ENCODE results near the gene CSNK2B. TPM values are rescaled to one million over a fixed set of nuclear protein-coding genes. Genes with fewer than 3 reads are reported as not detected.

CSNK2B gene
- total and polyA plus RNA-seq, 3 donors from 2014 or later, result 397 to 523 (median 421) TPM

- no peaks in the 10 kb centered on the region for H3K27me3 ChIP-seq
- H3K9me3 ChIP-seq, result no peaks in the 10 kb centered on the region
- intact Hi-C loops (cut with DNase I; ENCODE audit: low total_unique reads), result loop anchor here (5.0 kb wide), 1 partner anchor 152 kb away; no protein-coding TSS in a partner anchor
- peak within 1 kb of the TSS in 1 of 2 donors; percentile 61 for H3K27ac ChIP-seq
- H3K36me3 ChIP-seq (ENCODE audit: low read depth, missing control alignments), result no peaks in the 10 kb centered on the region
- peak; percentile 90 for DNase-seq
- peaks cover 12% of the 10 kb centered on the region for H3K4me1 ChIP-seq
- TF ChIP-seq POLR2A (IDR thresholded peaks at IDR 0.05) (no peak), CTCF (IDR thresholded peaks at IDR 0.05) (peak; percentile 47 to 59 (median 58))
- H3K4me3 ChIP-seq, result peak within 1 kb of the TSS; percentile 47 to 62
- WGBS, 2 donors, result 10 to 11% methylated on average over 17 of the region's 17 CpGs
Measured at GRCh38 chr6:31680226-31681134, 14.6 kb downstream of the CSNK2B start, which contains the start of gene LY6G5C. LY6G5C (minus strand) TSS chr6:31681067; CDS start chr6:31680373, 694 bp downstream.

- H3K27me3 ChIP-seq, result no peaks in the 10 kb centered on the region
- peak overlapping the region in 1 of 2 donors; percentile 61 for H3K27ac ChIP-seq
- H3K9me3 ChIP-seq, result no peaks in the 10 kb centered on the region
- intact Hi-C loops (cut with DNase I; ENCODE audit: low total_unique reads), result loop anchor here (5.0 kb wide), 1 partner anchor 151 kb away; no protein-coding TSS in a partner anchor
- TF ChIP-seq POLR2A (IDR thresholded peaks at IDR 0.05), result no peak
- no peak for TF ChIP-seq CTCF (IDR thresholded peaks at IDR 0.05)
- 0 to 1% methylated on average over 14 to 40 of the region's 40 CpGs for WGBS, 2 donors
- DNase-seq, result peak; percentile 43
- H3K4me3 ChIP-seq, result peak overlapping the region; percentile 47 to 62
- peaks cover 12% of the 10 kb centered on the region for H3K4me1 ChIP-seq
- H3K36me3 ChIP-seq (ENCODE audit: low read depth, missing control alignments), result no peaks in the 10 kb centered on the region
Measured at GRCh38 chr6:31681135-31681671, 15.3 kb downstream of the CSNK2B start.

- Histone ChIP-seq H3K36me3 (ENCODE audit: low read depth, missing control alignments) (no peaks in the 10 kb centered on the region), H3K27ac (no peak overlapping the region), H3K9me3 (no peaks in the 10 kb centered on the region), H3K27me3 (no peaks in the 10 kb centered on the region), H3K4me3 (peak overlapping the region; percentile 4 to 51), H3K4me1 (peaks cover 12% of the 10 kb centered on the region)
- intact Hi-C loops (cut with DNase I; ENCODE audit: low total_unique reads), result loop anchor here (5.0 kb wide), 1 partner anchor 149 kb away; no protein-coding TSS in a partner anchor
- WGBS, 2 donors, result 53 to 66% methylated on average over 11 to 13 of the region's 13 CpGs
- TF ChIP-seq POLR2A (IDR thresholded peaks at IDR 0.05) (no peak), CTCF (IDR thresholded peaks at IDR 0.05) (no peak)
- DNase-seq, result no peak
Measured at GRCh38 chr6:31683591-31683990, 17.7 kb downstream of the CSNK2B start.

GRCh38 chr6:31686483-31686882 is 20.6 kb downstream of the CSNK2B start:
- no peak for TF ChIP-seq CTCF (IDR thresholded peaks at IDR 0.05)
- no peak for TF ChIP-seq POLR2A (IDR thresholded peaks at IDR 0.05)
- 67 to 84% methylated on average over 5 of the region's 5 CpGs for WGBS, 2 donors
- H3K4me3 ChIP-seq, result no peak overlapping the region
- intact Hi-C loops (cut with DNase I; ENCODE audit: low total_unique reads), result no loop called here
- no peaks in the 10 kb centered on the region for H3K36me3 ChIP-seq (ENCODE audit: low read depth, missing control alignments)
- H3K27ac ChIP-seq, result no peak overlapping the region
- no peaks in the 10 kb centered on the region for H3K9me3 ChIP-seq
- peaks cover 9% of the 10 kb centered on the region for H3K4me1 ChIP-seq
- no peak for DNase-seq
- no peaks in the 10 kb centered on the region for H3K27me3 ChIP-seq

Measured in testis (tissue), 3 donors.